HG03196 (cell line): Measurements from ENCODE around the gene FAM199X.

Experiments
- ATAC-seq: cut with Tn5 transposase; IDR thresholded peaks from one replicate; pipeline ENCODE4 v1.9.1; 2021; ENCODE audit not compliant: unreplicated experiment

FAM199X gene

DNA sequence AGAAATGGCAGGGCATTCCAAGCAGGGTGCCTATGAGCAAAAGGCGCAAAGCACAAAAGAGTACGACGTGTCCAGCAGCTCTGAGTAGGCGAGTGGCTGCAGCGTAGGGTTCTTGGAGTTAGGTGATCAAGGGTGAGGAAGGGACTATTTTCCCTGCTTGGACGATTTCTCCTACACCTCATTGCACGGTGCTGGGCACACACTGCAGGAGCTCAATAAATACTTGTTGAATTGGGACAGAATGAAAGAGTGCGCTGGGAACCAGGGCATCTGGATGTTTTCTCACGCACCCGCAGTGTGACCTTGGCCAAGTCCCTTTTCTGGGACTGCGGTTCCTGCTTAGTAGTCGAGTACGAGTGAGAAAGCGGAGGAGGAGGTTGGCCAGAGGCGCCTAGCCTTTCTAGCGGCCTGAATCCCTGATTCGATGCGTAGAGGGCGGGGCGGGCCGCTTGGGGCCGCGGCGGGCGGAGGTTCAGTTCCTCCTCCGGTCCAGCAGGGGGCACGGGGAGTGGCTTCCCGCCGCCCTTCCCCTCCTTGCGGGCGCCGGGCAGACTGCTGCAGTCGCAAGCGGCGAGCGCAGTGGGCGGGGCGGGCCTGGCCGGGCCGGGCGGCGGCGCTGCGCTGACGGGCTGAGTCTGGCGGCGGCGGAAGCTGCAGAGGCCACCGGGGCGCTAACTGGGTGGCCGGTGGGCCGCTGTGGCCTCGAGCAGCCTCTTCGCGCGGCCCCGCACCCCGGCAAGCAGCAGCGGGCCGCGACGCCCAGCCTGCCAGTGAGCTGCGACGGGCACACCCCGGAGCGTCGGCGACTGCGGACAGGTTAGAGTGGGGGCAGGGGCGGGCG, at the start of gene FAM199X:
Gene FAM199X (plus strand): TSS at position 560 of the 841 bp plus-strand sequence. CDS start 333 bp downstream, outside the sequence.
- ATAC-seq: peak; percentile 97

DNA sequence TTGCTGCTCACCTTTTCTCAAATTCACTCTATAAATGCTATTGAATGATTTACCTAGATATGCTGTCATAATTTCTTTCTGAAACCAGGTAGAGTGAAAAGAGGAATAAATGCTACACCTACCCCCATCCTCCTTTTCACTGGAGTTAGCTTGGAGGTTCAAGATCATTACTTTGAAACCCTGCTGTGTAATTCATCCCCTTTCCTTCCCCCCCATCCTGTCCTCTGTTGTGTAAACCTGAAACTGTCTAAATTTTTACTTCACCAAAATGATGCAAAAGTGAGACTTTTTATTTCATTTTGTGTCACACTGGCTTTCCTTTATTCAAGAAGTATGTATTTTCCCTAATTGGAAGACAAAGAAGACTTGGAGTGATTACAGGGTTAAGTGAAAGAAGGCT, 48.5 kb upstream of the FAM199X start:
- ATAC-seq: no peak

DNA sequence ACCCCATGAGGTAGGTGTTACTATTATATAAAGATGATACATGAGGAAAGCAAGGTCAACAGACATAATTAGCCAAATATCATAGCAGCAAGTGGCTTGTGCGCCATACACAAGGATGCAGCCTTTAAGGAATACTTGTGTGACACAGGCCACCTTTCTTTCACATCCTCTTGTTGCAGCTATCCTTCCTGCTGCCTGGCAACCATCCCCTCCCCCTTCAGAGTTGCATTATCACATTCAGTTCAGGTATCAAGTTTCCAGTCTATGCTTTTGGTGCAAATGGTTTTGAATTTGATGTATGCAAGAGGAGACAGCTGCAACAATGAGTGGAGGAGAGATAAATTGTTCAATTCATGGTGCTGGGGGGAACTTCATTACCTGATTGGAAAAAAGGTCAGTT, 47.5 kb upstream of the FAM199X start:
- no peak for ATAC-seq

DNA sequence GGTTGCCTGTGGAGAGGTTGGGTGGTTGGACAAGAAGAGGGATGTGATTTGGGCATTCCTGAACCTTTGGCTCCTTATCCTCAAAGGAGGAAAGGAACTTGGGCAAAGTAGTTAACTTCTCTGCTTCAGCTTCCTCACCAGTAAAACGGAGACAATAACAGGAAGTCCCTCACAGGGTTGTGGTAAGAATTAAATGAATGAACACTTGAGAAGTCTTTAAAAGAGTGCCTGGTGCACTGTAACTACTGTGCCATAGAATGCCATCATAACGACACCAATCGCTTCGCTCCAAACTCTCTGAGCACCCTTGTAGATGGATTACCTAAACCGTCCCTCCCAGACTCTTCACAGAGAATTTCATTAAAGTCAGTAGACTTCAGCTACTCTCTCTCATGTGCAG, 43.4 kb upstream of the FAM199X start:
- ATAC-seq: no peak

DNA sequence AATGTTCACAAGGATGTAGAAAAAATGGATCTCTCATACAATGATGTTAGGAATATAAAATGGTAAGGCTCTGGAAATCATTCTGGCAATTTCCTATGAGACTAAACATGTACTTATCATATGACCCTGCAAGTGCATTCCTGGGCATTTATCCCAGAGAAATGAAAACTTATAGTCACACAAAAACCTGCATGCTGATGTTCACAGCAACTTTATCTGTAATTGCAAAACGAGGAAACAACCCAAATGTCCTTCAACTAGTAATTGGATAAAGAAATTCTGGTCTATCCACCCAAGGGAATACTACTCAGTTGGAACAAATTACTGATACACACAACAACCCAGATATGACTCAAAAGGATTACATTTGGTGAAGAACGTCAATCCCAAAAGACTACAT, 39.4 kb upstream of the FAM199X start:
- ATAC-seq: no peak

DNA sequence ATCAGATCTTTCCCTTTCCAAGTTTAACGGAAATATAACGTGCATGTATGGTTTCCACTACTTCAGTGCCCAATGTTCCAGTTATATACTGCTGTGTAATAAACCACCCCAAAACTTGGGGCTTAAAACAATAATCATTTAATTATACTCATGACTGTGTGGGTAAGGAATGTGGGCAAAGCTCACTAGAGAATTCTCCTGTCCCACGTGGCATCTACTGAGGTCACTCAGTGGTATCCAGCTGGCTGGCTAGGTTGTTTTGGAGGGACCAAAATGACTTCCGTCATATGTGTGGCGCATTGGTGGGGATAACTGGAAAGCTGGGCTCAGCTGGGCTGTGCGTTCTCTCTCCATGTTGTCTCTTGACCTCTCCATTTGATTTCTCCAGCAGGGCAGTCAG, 35.4 kb upstream of the FAM199X start:
- ATAC-seq: no peak

DNA sequence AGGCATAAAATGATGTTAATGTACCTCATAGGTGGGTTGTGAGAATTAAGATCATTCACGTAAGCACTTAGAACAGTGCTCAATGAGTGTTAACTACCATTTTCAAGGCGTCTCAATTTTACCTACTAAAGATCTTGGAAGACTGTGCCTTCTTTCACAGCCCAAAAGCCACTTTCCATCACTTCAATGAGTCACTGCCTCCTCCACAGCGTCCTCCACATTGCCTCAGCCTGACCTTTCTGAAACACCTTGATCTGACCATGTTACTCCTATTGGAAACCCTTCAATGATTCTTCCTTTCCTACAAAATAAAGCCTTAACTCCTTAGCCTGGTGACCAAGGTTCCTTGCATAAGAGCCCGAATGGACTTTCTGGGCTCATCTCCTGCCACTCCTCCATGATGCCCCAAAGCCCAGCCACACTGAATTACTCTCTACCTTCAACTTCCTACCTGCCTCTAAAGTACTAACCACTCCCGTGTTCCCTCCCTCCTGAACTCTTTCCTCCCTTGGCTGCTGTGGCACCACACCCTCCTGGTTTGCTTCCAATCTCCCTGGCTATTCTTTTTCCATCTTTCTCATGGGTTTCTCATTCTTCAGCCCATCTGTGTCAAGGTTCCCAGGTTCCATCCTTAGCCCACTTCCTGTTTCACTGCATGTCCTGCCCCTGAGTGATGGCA, 31.5 kb upstream of the FAM199X start:
- no peak for ATAC-seq

DNA sequence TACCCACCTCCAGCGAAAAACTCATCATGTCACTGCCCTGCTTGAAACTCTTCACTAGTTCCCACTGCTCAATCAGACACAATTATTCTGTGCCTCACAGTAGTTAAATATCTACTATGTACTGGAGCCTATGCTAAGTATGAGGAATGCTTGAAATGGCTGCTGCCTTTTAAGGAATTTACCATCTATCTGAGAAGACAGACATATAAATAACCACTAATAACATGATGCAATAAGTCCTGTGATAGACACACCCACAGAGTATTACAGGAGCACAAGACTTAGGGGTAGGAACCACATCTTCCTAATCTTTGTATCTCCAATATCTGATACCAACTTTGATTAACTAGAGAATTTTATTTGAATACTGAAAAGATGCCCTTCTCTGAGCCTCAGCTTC, 30.6 kb upstream of the FAM199X start:
- ATAC-seq: no peak

DNA sequence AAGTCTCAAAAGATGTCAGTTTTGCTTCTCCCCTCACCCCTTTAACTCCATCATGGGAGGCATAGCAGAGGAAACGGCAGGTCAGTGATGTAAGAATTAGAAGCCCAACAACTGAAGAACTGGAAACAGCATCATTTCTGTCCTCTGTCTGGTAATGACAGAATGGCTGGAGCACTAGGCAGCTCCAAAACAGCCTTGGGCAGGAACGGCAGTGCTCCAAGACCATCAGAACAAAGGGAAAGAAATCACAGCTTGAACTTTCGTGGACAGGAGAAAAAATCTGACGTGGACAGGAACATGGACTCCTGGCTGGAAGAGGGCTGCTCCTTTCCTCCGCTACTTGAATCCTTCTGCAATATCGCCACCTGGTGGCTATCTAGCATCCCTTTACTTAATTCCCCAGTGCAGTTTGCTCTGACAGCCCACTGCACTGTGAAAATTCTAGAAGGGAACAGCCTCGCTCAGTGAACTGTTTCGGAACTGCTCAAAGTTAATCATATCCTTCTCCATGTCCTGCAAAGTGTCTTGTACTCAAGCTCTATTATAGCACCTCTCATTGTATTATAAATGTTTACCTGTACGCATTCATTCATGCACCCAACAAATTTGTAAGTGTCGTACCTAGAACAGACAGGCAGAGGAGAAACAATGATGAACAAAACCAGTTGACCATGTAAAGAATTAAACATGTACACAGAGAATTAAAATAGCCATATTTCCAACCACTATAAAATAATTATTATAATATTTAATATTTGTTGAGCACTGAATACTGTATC, 29.8 kb upstream of the FAM199X start:
- ATAC-seq: peak; percentile 88

DNA sequence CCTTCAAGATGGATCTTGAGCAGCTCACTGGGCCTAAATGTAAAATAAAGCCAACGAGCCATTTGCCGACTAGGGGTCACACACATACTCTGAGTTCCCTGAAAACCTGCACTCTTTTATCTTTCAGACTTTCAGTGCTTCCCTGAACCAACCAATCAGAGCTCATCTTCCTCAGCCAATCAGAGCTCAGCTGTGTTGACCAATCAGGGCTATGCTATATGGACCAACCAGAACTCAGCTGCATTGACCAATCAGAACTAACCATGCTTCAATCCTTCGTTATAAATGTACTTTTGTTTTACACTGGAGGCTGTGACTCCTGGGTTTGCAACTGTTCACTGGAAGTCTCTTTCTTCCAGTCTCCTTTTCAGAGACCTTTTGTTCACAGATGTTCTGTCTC, 28.8 kb upstream of the FAM199X start:
- no peak for ATAC-seq

DNA sequence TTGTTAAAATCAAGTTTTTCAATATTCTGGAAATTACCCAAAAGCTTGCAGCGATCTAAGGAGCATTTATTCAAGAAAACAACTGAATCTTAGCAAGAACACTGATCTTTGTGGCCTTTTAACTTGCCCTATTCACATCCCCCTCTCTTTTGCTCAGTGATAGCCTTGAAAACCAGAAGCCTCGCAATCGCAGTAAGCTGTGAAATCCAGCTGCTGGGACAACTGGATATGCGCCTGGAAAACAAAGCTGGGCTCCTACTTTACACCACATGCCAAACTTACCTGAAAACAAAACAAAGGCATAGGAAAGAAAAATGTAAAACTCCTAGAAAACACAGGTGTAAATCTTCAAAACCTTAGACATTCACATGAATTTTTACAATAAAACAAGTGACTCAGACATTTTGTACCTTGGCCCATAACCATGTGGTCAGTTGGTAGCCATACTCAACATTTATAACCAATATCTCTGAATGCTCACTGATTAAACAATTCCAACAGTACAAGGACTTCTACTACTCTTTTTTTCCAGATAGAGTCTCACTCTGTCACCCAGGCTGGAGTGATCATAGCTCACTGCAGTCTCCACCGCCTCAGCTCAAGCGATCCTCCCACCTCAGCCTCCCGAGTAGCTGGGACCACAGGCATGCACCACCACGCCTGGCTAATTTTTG, 25.0 kb upstream of the FAM199X start:
- ATAC-seq: no peak

DNA sequence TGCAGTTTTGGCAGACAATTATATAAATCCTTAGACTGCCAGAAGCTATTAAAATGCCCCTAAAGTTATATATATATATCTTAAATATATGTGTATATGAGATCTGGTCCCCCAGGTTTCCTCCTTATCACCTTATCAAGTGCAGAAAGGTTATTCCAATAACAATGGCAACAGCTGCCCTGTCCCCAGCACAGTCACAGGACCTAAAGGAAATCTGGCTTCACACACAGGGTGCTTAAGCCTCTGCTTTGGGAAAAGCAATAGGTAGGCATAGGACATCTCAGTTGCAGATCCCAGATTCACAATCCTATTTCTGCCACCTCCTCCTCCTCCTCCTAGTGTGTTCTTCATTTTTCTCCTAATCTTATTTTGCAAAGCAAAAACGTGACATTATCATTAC, 15.2 kb upstream of the FAM199X start:
- no peak for ATAC-seq

DNA sequence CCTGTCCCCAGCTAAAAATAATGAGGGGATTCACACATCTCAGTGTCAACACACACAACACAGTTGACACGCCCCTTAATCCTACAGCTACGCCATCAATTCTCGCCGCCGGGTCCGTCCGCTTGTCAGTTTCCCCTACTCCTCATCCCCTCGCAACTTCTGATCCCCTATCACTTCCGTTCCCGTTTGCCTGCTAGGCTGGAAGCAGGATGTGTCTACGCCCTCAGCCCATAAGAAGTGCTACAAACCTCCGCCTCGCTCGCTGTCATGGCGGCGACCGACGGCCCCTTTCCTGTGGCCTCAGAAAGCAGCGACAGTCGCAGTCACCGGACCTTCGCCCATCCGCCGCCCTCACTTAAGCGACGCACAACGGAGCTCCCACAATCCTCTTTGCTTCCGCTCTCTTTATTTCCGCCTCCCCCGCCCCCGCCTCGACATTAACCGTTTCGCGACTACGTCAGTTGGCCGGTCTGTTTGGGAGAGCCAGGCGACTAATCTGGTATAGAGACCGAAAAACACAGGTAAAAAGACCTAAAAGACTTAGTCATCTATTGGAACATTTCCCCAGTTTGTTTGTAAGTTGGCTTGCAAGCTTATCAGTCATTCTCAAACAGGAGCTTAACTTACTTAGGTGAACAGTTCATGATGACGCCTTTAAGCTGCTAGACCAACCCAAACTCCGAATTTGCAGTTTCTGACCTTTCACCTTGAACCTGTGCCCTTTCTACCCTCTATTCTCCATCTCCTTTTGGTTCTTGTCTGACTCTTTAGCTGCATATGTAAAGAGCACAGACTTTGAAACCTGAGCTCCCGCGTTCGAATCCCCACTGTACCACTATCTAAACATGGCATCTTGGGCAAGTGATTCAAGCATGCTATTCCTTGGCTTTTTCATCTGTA, 9.4 kb upstream of the FAM199X start, which contains the start of gene SLC25A53:
Gene SLC25A53 (minus strand): TSS at position 380 of the 900 bp plus-strand sequence. CDS start 51,752 bp downstream, outside the sequence.
- ATAC-seq: peak; percentile 86

DNA sequence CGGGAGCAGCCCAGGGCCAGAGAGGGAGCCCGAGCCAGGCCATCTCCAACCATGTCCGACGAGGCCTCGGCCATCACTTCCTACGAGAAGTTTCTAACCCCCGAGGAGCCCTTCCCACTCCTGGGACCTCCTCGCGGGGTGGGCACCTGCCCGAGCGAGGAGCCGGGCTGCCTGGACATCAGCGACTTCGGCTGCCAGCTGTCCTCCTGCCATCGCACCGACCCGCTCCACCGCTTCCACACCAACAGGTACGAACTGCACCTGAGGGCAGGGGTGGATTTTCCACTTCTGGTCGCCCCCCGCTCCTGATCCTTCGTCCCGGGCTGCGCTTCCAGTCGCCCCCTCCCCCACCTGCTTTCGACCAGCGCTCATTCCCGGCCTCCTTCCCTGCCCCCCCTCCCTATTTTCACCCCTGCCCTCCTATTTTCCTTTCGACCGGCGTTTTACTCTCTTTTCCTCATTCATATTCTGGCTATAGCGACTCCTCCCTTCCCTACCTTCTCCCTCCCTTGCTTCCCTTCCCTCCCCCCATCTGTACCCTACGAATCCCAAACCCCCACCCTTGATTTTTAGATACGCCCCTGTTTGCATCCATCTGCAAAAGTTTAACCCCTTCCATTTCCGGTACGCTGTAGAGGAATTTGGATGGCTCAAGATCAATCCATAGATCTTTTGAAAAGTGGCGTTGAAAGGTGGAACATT, 633 bp downstream of the FAM199X start:
- peak; percentile 12 for ATAC-seq

DNA sequence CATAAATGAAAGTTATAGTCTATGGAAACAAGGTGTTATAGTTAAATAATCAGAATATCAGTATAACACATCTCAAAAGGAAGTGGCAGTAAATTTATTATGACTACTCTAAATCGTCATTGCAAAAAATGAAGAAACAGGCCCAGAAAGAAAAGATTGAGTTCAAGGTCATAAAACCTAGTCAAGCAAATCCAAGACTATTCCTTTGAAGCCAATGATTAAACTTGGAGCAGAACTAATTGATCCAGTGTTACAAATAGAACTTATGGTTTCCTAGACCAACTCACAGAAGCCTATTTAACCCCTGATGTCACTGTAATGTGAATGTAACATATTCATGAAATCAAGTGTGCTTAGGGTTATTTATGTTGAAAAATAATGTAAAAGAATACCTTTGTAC, 1.9 kb downstream of the FAM199X start:
- ATAC-seq: no peak

DNA sequence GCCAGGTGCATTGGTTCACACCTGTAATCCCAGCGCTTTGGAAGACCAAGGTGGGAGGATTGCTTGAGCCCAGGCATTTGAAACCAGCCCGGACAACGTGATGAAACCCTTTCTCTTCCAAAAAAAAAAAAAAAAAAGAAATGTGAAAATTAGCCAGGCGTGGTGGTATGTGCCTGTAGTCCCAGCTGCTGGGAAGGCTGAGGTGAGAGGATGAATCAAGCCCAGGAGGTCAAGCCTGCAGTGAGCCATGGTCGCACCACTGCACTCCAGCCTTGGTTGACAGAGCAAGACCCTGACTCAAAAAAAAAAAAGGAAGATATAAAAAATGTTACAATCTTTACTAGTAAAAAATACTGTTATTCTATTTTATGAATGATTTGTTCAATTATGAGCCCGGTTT, 5.9 kb downstream of the FAM199X start:
- ATAC-seq: no peak

DNA sequence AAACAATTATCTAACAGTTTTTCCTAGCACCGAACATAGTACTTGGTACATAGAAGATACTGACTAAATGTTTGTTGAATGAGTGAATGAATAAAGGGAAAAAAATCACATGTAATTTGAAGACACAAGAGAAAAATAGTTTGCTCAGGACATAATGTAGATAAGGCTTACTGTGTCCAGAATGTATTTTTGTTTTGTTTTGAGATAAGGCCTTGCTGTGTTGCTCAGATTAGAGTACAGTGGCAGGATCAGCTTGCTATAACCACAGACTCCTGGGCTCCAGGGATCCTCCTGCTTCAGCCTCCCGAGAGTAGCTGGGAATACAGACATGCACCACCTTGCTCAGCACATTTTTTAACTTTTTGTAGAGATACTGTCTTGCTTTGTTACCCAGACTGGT, 6.5 kb downstream of the FAM199X start:
- no peak for ATAC-seq

DNA sequence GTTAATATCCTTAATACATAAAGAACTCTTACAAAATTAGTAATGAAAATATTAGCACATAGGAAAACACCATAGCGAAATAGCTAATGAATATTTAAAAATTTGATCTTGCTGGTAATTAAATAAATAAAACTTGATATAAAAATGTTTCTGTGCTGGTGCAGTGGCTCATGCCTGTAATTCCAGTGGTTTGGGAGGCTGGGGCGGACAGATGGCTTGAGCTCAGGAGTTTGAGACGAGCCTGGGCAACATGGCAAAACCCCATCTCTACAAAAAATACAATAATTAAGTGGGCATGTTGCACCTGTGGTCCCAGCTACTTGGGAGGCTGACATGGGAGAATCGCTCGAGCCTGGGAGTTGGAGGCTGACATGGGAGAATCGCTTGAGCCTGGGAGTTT, 7.6 kb downstream of the FAM199X start:
- ATAC-seq: no peak

DNA sequence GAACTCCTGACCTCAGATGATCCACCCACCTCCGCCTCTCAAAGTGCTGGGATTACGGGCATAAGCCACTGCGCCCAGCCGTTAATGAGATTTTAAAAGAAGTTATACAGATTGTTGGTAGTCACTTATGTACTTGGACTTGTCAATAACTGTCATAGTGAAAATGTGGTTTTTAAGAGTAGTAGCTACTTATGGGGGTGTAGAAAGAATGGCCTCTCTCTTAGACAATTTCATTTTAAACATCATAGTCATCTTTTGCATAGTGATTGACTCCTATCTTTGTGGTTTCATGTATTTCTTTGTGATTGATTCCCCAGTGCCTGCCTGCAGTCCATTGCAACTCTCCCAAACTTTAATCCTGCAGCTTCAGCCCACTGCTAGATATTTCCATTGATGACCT, 17.4 kb downstream of the FAM199X start:
- ATAC-seq: no peak
